HepG2 (cell line): ENCODE measurements around the gene TMEM184B. TPM values are rescaled to one million over a fixed set of nuclear protein-coding genes. Genes with fewer than 3 reads are reported as not detected.
"Not testable (repeated sequence)": the region's sequence is repeated elsewhere in the genome, so short reads cannot be mapped to it uniquely, and the experiment has no call there.

Experiments used
- ATAC-seq: fragments of 200-7000 bp; cut with Tn5 transposase; 3 replicates; pipeline ENCODE4 v1.9.1; 2020; ENCODE audit warnings: mild to moderate bottlenecking, moderate library complexity
- BruUV-seq: library from RNA; stranded (reverse); fragments of 400-500 nt; replicated peaks from 2 replicates; lab custom pipeline; 2021; lab: Mats Ljungman, UMichigan
- CTCF ChIA-PET: fragments of 300-600 bp; formaldehyde crosslinking; extraction: SDS; loops from one replicate; lab custom pipeline; 2021; ENCODE audit warnings: low total read pairs, inconsistent platforms, low intra/inter-chr PET ratio; lab: Yijun Ruan, JAX
- POLR2A ChIA-PET: fragments of 350-600 bp; sonication (Branson Sonifier 250); formaldehyde crosslinking; loops from one replicate; lab custom pipeline; 2020; ENCODE audit warnings: antibody characterized with exemption, inconsistent platforms; lab: Yijun Ruan, JAX
- DNase-seq: peaks from one replicate; pipeline ENCODE4 v3.0.0-alpha.2; 2015; ENCODE audit warnings: low spot score
- FAIRE-seq: peaks from 3 replicates; lab custom pipeline; 2011; peaks lifted over from hg19 to GRCh38; lab: Jason Lieb, UNC
- H2AFZ ChIP-seq: one replicate; pipeline ENCODE4 v1.6.1; 2011; ENCODE audit warnings: low read length, inconsistent platforms
- H3K27ac ChIP-seq: fragments of 300-600 bp; 3 replicates; pipeline ENCODE4 v1.8.0; 2011; ENCODE audit warnings: mixed run types, mild to moderate bottlenecking, mixed read lengths, low read length, inconsistent platforms; ENCODE audit not compliant: insufficient read depth; ENCODE audit errors: extremely low read length
- H3K27me3 ChIP-seq, 2 experiments: fragments of 200-600 bp in 1 of 2; 2 replicates in 1 of 2; 3 replicates in 1 of 2; pipeline versions ENCODE4 v1.6.0 to v1.8.0; 2011; ENCODE audit warnings: low read length in 2 of 2, mild to moderate bottlenecking in 2 of 2, moderate library complexity in 2 of 2, inconsistent platforms in 1 of 2; ENCODE audit not compliant: insufficient read depth in 2 of 2, control insufficient read depth in 1 of 2
- H3K36me3 ChIP-seq, 2 experiments: fragments of 200-600 bp in 1 of 2; replicated peaks in 1 of 2; 2 replicates in 1 of 2; 3 replicates in 1 of 2; pipeline versions ENCODE4 v1.5.1 to v1.8.0; 2011; ENCODE audit warnings: low read length in 2 of 2, inconsistent platforms in 1 of 2; ENCODE audit not compliant: insufficient read depth in 2 of 2, control insufficient read depth in 1 of 2
- H3K4me1 ChIP-seq: 2 replicates; pipeline ENCODE4 v1.5.1; 2012; ENCODE audit warnings: low read length, inconsistent platforms; ENCODE audit not compliant: insufficient read depth
- H3K4me2 ChIP-seq: 2 replicates; pipeline ENCODE4 v1.6.0; 2011; ENCODE audit warnings: low read depth, low read length, inconsistent platforms
- H3K4me3 ChIP-seq, 3 experiments: fragments of 200-600 bp in 1 of 3; sonication (generic), shearing (Covaris generic) in 1 of 3; replicated peaks in 1 of 3; 2 replicates each; pipeline ENCODE4 v1.5.1; 2011 to 2016; ENCODE audit warnings: low read length in 3 of 3, inconsistent platforms in 2 of 3, low read depth in 2 of 3, mild to moderate bottlenecking in 2 of 3, control low read depth in 1 of 3, mixed read lengths in 1 of 3; ENCODE audit not compliant: insufficient read depth in 1 of 3
- H3K79me2 ChIP-seq: one replicate; pipeline ENCODE4 v1.6.1; 2011; ENCODE audit warnings: low read length, inconsistent platforms; ENCODE audit not compliant: insufficient read depth
- H3K9ac ChIP-seq: 2 replicates; pipeline ENCODE4 v1.6.0; 2011; ENCODE audit warnings: mild to moderate bottlenecking, low read depth, low read length, inconsistent platforms; ENCODE audit not compliant: insufficient read depth
- H3K9me3 ChIP-seq: 2 replicates; pipeline ENCODE4 v1.5.1; 2012; ENCODE audit warnings: mild to moderate bottlenecking, low read length
- H4K20me1 ChIP-seq: 2 replicates; pipeline ENCODE4 v1.6.0; 2011; ENCODE audit warnings: inconsistent platforms, mild to moderate bottlenecking, low read length, moderate library complexity; ENCODE audit not compliant: insufficient read depth
- CAMTA2 ChIP-seq: sonication (generic); formaldehyde crosslinking; IDR thresholded peaks from 2 replicates; pipeline ENCODE4 v1.4.0; 2020; ENCODE audit warnings: mild to moderate bottlenecking, missing genetic modification reagents, borderline replicate concordance
- E2F5 ChIP-seq: sonication (generic); formaldehyde crosslinking; conservative IDR thresholded peaks from 2 replicates; pipeline ENCODE4 v1.4.0; 2020; ENCODE audit warnings: missing genetic modification reagents
- MEF2D ChIP-seq: sonication (generic); formaldehyde crosslinking; IDR thresholded peaks from 2 replicates; pipeline ENCODE4 v1.5.1; 2020; ENCODE audit warnings: mild to moderate bottlenecking, missing genetic modification reagents
- PTBP1 ChIP-seq: fragments of 200-400 bp; formaldehyde crosslinking; IDR thresholded peaks from 2 replicates; pipeline ENCODE4 v1.6.1; 2018; ENCODE audit warnings: low read length, low read depth; ENCODE audit not compliant: poor library complexity, severe bottlenecking
- SP5 ChIP-seq: IDR thresholded peaks from 2 replicates; pipeline ENCODE4 v1.6.1; 2016; ENCODE audit warnings: low read depth, borderline replicate concordance
- ZNF280B ChIP-seq: sonication (generic); formaldehyde crosslinking; IDR thresholded peaks from 2 replicates; pipeline ENCODE4 v1.5.0; 2020; ENCODE audit warnings: missing genetic modification reagents, mild to moderate bottlenecking, borderline replicate concordance
- WGBS: methylation state at CpG from one replicate; pipeline ENCODE4 v1.1.6; 2017; ENCODE audit warnings: low lambda C conversion rate; 5-methylcytosine and 5-hydroxymethylcytosine counted together
- in situ Hi-C: cut with HindIII; loops from 2 replicates; pipeline ENCODE4 v1.10.0; 2017; ENCODE audit warnings: low pct_unique_long_range_greater_than_20kb; ENCODE audit not compliant: extremely low pct_ligation_motif_present
- intact Hi-C: fragments of 100-400 bp; cut with micrococcal nuclease; formaldehyde crosslinking; loops from one replicate; pipeline ENCODE4 v1.10.0; 2022; ENCODE audit not compliant: unreplicated experiment
- polyA plus RNA-seq, 8 experiments: library from polyadenylated mRNA; depleted of rRNA in 3 of 8; stranded (reverse) in 7 of 8; unstranded in 1 of 8; fragments of >200 nt; fragmentation: Illumina TruSeq in 4 of 8; extraction: Trizol in 4 of 8; gene quantifications; 2 replicates each; pipeline versions ENCODE4 v1.2.1 to v1.2.3, GENCODE V29; 2011 to 2016; ENCODE audit warnings: low read depth in 4 of 8, missing spikeins in 1 of 8, mixed read lengths in 1 of 8; ENCODE audit not compliant: insufficient read depth in 1 of 8
- total RNA-seq, 5 experiments: library from RNA; depleted of rRNA; stranded (reverse); fragments of >200 nt; fragmentation: Illumina TruSeq; extraction: Trizol; gene quantifications; 2 replicates each; pipeline ENCODE4 v1.2.3, GENCODE V29; 2016; ENCODE audit warnings: low read depth in 1 of 5
- TF ChIP-seq, protein P1 (sequence below): sonication (generic); formaldehyde crosslinking; IDR thresholded peaks from 2 replicates; pipeline ENCODE4 v1.8.1; 2023; ENCODE audit warnings: missing genetic modification reagents, inconsistent platforms, borderline replicate concordance

Gene TMEM184B
- total and polyA plus RNA-seq, 2 of the 13 experiments (the other 11 are each of a cell fraction or from before 2014, with no cell fraction given), result 15.9 to 16.0 TPM

DNA sequence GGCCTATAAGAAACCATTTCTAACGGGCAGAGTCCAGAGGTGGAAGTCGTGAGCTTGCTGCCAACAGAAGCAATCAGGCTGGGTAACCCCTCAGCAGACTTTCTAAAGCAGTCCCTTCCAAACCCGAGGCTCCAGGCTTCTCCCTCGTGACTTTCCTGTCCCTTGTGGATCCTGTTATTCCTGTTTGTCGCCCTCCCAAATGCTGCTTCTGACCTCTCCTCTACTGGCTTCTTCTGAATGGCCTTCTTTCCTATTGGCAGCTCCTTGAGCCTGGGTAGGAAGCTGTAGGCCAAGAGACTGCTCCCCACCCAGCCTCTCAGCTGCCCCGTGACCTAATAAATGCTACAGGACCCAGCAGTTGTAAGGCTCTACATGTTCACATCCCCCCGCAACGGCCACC, 36.0 kb downstream of the TMEM184B start (continued):
- TF ChIP-seq ZNF280B (CRISPR knock-in tag), result no peak
- no peak for TF ChIP-seq MEF2D (CRISPR knock-in tag)

DNA sequence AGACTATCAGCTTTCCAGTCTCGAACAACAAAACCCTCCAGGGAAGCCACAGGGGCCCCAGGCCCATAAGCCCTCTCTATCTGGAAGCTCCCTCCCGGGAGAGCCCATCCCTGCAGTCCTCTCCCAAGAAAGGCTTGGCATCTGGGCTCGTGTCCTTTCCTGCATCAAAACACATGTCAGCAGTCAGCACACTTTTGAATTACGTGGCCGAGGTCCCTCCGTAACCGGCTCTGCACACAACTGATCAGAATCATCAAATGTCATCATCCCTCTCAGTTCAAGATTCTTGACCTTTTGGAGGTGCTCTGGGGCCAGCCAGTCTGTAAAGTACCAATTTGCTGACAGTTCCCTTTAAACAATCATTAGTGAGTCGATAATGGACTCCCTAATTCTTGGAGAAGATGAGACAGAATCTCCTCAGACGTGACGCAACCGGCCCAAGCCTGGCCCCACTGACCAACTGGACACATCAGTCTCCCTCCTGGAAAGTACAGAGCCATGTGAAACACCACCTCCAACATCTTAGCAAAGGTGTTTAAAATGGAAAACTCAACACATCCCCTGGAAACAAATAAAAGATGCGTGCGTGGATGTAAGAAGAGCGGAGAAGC, 37.5 kb downstream of the TMEM184B start:
- in situ Hi-C loops, result no loop called here
- H3K4me2 ChIP-seq, result no peak overlapping the region
- ChIA-PET CTCF (no interaction called here), POLR2A (no interaction called here)
- FAIRE-seq, result no peak
- H3K27me3 ChIP-seq, result no peaks in the 10 kb centered on the region
- H2AFZ ChIP-seq, result no peak overlapping the region
- no peak overlapping the region for H3K27ac ChIP-seq
- WGBS, result 95% methylated on average over 14 of the region's 14 CpGs
- H3K9me3 ChIP-seq, result no peaks in the 10 kb centered on the region
- TF ChIP-seq PTBP1 (no peak), E2F5 (no peak), SP5 (CRISPR knock-in tag) (no peak), CAMTA2 (no peak)
- TF ChIP-seq, protein P1, sequence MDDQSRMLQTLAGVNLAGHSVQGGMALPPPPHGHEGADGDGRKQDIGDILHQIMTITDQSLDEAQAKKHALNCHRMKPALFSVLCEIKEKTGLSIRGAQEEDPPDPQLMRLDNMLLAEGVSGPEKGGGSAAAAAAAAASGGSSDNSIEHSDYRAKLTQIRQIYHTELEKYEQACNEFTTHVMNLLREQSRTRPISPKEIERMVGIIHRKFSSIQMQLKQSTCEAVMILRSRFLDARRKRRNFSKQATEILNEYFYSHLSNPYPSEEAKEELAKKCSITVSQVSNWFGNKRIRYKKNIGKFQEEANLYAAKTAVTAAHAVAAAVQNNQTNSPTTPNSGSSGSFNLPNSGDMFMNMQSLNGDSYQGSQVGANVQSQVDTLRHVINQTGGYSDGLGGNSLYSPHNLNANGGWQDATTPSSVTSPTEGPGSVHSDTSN (CRISPR knock-in tag), result no peak
- BruUV-seq, result no TSS peak
- H3K4me3 ChIP-seq, result no peak overlapping the region
- H3K79me2 ChIP-seq, result no peaks in the 10 kb centered on the region
- no peak for ATAC-seq
- peaks cover 12 to 44% of the 10 kb centered on the region in 2 experiments for H3K36me3 ChIP-seq
- no peak for DNase-seq
- no peak overlapping the region for H3K9ac ChIP-seq
- H4K20me1 ChIP-seq, result no peaks in the 10 kb centered on the region
- intact Hi-C loops, result no loop called here
- peaks cover 12% of the 10 kb centered on the region for H3K4me1 ChIP-seq

DNA sequence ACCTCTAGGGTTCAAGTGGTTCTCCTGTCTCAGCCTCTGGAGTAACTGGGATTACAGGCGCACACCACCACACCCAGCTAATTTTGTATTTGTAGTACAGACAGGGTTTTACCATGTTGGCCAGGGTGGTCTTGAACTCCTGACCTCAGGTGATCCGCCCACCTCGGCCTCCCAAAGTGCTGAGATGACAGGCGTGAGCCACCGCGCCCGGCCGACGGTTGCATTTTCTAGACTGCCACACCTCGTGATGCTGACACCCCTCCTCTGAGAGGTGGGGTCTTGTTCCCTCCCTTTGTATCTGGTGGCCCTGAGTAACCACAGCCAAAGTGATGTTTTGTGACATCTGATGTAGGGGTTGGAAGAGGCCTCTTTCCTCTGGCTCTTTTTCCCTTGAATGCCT, 39.0 kb downstream of the TMEM184B start:
- BruUV-seq, H3K9me3 ChIP-seq, CTCF ChIA-PET, DNase-seq, intact Hi-C loops, H3K4me2 ChIP-seq, H3K9ac ChIP-seq, ATAC-seq, H3K27ac ChIP-seq, H3K4me3 ChIP-seq, POLR2A ChIA-PET, H2AFZ ChIP-seq, FAIRE-seq, H4K20me1 ChIP-seq, in situ Hi-C loops, H3K27me3 ChIP-seq, H3K79me2 ChIP-seq: not testable (repeated sequence)
- H3K4me1 ChIP-seq, result peaks cover 19% of the 10 kb centered on the region
- over 99% methylated on average over 10 of the region's 10 CpGs for WGBS
- H3K36me3 ChIP-seq, result peaks cover 15 to 45% of the 10 kb centered on the region in 2 experiments
